Measurements from ENCODE around the gene AOAH. TPM values are rescaled to one million over a fixed set of nuclear protein-coding genes. Genes with fewer than 3 reads are reported as not detected.
A peak's percentile ranks its signal among the peaks of the same experiment; 100 is the strongest.
"Not testable (repeated sequence)": the region's sequence is repeated elsewhere in the genome, so short reads cannot be mapped to it uniquely, and the experiment has no call there.

The AOAH gene
- total RNA-seq, 1 donor from 2014 or later: 3.3 TPM

DNA sequence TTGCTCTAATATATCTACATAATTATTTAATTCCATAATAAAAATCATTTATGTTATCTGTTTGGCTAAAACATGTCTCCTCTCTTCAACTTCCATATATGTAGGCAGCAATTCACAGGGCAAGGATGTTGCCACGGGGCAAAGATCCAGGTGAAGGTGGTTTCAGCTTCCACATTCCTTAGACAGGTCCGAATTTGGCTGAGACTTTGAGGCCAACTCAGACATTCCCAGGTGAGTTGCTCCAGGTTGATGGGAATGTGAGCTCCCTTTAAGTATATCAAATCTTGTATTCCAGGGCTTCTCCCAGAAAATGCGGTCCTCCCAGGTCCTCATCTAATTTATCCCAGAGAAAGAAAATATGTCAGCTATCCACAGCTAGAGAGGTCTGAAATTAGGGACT is 15.1 kb upstream of the AOAH start:
- DNase-seq (ENCODE audit: low spot score) (peak; percentile 22), ATAC-seq (no peak)

DNA sequence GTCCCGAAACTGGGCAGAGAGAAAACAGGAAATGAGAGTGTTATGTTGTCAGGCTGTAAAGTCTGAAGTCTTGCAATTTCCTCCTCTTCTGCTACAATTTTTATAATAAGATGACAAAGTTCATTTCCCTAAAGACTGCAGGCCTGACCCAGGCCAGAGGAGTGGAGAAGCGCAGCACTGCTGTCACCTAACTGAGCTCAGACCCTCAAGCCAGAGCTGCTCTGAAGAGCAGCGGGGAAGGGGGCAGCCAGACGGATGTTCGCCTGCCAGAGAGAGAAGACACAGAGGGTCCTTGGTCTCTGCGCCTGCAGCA is 12.6 kb upstream of the AOAH start:
- DNase-seq (ENCODE audit: low spot score) (no peak), ATAC-seq (peak; percentile 31)

DNA sequence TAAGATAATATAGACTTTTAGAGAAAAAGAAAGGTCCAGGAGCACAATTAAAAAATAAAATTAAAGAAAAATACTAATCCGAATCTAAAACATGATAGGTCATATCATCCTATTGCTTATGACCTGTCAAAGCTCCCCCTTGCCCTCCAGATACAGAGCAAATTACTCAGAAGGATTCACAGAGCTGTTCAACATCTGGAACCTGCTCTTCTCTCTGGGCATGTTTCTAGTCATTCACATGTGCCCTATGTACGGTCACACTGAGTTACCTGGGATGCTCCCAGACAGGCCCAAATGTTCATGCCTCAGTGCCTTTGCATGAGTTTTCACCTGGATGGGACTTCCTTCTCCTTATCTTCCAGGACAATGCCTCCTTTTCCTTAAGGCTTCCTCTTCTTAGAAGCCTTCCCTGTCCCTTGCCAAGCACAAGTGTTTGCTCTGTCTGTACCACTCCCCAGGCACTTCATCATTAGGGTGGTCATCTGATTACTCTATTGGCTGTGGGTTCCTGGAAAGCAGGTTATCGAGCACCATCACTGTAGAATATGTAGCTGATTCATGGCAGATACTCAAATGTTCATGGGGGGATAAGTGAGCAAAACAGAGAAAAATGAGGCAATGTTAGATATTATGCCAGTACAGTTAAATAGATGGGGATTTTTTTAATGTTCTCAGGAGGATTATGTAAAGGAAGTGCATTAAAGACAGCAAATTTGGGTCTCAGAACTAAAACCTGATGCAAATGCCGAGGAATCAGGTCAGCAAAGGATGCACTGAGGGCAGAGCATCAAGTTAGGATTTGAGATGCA is 12.0 kb upstream of the AOAH start:
- no peak for DNase-seq (ENCODE audit: low spot score)
- ATAC-seq: no peak

DNA sequence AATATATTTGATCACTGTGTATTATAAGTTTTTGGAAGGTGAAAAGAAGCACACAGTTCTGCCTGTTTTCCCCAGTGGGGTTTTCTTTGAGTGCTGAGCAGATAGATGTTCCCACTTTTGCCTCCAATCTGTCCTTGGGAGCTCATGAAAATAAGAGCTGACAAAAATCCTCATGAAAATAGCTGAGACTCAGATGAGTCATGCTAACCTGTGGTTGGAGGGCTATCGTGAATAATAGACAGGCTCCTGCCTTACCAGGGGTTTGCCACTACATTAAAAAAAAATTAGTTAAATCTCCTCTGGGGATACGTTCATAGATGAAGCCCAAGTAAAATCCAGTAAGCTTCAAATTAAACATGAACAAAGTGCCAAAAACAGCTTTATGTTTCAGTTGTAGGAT is 10.9 kb upstream of the AOAH start:
- ATAC-seq (no peak), DNase-seq (ENCODE audit: low spot score) (no peak)

DNA sequence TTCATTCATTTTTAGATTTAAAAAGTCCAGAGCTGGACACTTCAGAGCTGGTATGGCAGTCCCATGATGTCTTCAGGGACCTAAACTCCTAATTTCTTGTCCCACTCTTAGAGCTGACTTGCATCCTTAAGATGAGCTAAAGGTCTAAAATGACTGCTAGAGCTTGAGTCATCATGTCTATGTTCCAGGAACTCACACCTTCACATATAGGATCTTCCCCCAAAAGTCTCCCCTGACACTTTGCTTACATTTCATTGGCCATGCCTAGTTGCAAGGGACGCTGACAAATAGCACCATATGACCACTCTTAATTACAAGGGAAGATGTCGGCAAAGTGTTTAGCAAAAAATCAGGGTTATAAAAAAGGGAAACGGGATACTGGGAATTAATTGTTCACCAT is 10.4 kb upstream of the AOAH start:
- ATAC-seq (no peak), DNase-seq (ENCODE audit: low spot score) (no peak)

DNA sequence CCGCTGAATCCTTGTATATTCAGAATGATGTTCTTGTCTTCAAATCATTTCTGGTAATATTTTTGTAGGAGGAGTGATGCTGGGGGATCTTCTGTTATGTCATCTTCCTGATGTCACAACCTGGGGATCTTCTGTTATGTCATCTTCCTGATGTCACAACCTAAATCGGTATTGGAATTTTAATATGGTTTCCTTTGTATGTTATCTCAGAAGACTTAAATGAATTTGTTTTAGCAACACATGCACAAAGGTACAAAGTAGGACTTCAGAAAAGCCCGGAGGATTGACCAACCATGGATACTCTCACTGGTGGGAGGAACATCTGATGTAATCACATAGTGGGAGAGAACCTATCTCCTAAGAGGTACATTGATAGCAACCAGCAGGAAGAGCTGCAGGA is 9.1 kb upstream of the AOAH start:
- DNase-seq (ENCODE audit: low spot score) (no peak), ATAC-seq (no peak)

DNA sequence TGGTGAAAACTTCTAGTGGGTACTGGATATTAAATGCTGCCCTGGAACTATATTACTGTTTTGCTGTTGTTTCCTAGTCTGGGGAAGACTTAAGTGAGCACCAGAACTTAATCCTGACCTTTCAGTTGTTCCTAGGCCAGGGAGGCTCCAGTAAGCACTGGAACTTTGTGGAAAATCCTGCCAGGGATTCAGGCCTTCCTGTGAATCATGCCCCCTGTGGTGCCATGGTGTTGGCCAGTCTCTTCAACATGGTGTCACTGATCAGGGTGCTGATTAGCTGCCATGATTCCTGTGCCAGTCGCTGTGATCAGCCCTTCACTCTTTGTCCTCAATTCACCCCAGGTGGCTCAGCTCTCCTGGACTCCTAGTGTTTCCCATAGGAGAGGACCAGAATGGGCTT is 8.5 kb upstream of the AOAH start:
- no peak for DNase-seq (ENCODE audit: low spot score)
- ATAC-seq: no peak

DNA sequence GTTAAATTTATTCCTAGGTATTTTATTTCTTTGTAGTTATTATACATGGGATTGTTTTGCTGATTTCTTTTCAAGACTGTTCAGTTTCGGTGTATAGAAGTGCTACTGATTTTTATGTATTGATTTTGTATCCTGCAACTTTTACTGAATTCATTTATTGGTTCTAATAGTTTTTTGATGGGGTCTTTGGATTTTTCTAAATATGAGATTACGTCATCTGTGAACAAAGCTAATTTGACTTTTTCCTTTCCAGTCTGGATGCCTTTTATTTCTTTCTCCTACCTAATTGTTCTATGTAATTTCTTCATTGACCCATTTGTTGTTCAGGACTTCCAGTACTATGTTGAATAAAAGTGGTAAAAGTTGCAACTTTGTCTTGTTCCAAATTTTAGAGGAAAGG is 5.8 kb upstream of the AOAH start:
- no peak for DNase-seq (ENCODE audit: low spot score)
- no peak for ATAC-seq

DNA sequence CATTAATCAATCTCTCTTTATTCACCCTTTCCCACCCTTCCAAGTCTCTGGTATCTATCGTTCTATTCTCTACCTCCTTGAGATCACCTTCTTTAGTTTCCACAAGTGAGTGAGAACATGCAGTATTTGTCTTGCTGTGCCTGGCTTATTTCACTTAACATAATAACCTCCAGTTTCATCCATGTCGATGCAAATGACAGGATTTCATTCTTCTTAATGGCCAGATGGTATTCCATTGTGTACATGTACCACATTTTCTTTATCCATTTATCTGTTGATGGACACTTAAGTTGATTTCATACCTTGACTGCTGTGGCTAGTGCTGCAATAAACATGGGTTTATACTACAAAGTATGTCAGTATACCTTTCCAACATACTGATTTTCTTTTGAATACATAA is 3.8 kb upstream of the AOAH start:
- DNase-seq (ENCODE audit: low spot score) (no peak), ATAC-seq (no peak)

DNA sequence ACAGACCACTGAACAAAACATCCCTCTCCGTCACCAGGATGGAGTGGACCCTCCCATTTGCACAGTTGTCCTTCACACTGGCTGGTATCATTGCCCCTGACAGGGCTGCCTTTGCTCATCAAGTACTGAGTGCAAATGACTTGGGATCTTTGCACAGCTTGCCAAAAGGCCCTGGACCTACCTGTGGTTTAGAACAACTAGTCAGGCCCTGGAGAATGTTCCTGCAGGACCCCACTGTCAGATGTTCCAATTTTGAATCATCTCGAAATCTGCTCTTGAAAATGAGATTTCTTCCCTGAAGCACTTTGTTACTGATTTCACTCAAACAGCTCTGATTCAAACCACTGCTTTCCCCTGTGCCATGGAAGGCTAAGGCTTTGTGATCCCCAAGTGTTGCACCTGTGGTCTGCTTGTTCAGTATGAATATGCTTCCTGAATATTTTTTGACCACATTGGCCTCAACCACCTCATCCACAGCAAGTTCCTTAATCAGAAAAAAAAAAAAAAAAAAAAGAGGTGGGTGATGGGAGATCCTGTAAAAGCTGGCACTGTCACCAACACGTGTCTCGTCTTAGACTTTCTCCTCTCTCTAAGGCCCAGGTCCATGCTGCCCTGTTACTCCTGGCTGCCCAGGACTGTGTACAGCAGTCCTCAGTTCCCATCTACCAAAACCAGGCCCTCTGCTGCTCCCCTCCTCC is 2.7 kb upstream of the AOAH start:
- DNase-seq (ENCODE audit: low spot score): no peak
- no peak for ATAC-seq

DNA sequence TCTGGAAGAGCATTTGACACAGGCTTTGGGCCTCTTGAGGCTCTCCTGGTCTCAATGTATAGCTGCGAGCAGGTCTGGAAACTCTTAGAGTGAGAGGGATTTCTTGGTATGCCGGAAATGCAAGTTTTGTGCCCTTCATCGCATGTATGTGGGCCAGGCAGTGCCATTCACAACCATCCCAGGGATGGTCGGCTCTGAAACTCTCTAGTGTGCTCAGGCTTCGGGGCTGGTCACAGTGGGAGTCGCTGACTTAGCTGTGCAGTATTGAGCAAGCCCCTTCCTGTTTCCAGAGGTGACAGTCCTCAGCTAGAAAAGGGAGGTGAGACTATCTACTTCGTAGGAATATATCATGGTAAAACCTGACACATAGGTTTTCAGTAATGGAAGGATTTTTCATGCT is 2.0 kb upstream of the AOAH start:
- DNase-seq (ENCODE audit: low spot score) (no peak), ATAC-seq (peak; percentile 33)

DNA sequence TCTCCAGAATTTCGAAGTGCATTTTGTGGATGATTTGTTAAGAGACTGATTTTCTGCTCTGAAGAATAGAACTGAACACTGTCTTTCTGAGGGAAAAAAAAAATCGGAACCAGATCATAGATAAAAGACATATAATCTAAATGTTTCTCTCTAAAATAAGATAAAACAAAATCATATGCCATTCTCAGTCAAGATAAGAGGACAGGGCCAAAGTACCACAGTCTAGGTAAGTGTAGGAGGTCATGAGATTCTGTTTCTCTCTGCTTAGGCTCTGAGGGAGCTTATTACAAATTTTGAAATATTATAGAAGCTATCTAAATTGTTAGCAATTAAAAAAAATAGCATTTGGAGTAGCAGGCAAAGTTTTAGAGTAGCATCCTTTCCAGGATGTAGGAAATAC is 702 bp upstream of the AOAH start:
- DNase-seq (ENCODE audit: low spot score): no peak
- no peak for ATAC-seq

DNA sequence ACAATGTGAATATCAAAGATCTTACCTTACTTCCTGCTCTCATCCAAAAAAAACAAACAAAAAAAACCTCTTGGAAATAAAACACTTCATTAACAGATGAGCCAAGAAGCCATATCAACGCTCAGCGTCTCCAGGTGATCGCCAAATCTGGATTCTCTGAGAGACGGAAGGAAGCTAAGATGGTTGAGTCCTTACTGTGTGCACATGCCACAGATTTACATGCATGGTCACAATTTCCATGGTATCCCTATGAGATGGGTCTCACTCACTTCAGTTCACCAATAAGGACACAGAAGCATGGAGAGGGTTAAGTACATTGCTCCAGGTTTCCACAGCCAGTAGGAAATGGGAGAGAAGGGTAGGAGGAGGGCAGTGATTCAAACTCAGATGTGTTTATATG is 1.0 kb downstream of the AOAH start:
- no peak for DNase-seq (ENCODE audit: low spot score)
- no peak for ATAC-seq

DNA sequence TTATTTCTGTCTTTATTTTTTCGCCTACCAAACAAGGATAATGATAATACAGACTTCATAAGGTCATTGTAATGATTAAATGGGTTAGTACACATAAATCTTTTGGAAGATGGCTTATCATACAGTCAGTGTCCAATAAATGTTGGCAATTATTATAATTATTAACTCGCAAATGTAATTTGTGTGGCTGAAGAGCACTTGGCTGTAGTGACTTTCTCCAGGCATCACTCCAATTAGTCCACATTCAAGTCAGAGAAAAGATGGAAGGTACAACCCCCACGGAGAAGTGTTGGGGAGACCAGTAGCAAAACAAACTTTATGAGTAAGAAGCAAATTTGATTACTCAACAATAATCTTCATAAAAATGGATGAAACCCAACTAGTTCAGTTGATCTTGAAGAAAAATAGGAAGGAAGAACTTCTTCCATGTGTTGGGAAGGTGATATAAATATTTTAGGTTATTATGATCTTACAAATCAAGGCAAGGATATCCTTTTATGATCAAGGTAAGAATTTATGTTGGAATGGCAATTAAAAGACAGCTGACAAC is 5.1 kb downstream of the AOAH start:
- no peak for DNase-seq (ENCODE audit: low spot score)
- ATAC-seq: no peak

DNA sequence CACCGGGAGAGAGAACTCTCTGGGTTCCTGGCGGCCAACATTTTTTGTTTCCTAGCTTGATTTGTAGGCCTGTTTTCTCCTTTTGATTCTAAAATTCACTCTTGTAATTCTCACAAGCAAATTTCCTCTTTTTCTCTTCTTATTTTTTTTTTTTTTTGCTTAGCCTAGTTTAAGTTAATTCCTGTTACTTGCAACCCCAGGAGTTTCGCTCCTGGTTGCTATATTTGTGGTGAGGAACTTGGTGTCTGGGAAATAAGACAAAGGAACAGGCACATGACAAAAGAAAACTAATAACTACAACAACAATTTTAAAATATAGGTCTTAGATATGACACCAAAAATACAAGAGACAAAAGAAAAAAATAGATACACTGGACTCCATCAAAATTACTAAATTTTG is 6.7 kb downstream of the AOAH start:
- ATAC-seq (no peak), DNase-seq (ENCODE audit: low spot score) (no peak)

DNA sequence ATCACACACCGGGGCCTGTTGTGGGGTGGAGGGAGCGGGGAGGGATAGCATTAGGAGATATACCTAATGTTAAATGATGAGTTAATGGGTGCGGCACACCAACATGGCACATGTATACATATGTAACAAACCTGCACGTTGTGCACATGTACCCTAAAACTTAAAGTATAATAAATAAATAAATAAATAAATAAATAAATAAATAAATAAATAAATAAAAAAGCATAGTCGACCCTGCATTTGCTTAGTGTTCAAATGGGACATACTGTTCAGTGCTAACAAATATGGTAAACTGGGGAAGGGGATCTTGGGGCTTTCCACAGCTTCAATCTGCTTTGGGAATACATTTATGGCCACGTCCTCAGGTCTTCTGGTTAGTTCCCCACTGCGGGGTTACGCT is 7.5 kb downstream of the AOAH start:
- not testable (repeated sequence) for DNase-seq (ENCODE audit: low spot score); ATAC-seq

DNA sequence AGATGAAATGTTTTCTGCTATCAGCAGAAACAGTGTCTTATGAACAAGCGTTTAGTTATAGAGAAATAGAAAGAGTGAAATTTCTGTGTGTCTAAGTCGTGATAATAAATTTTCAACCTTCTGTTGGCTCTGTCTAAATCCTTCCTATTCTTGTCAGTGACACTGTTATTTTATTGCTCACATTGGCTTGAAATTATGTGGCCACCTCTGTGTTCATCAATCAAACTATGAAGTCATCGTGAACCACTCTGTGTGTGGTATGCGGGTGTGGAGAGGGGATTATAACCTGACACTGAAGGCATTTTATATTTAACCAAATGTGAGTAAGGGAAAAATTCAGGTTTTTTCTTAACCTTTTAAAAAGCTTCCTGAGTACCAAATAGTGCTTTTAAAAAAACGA is 12.3 kb downstream of the AOAH start:
- ATAC-seq: no peak
- DNase-seq (ENCODE audit: low spot score): no peak

DNA sequence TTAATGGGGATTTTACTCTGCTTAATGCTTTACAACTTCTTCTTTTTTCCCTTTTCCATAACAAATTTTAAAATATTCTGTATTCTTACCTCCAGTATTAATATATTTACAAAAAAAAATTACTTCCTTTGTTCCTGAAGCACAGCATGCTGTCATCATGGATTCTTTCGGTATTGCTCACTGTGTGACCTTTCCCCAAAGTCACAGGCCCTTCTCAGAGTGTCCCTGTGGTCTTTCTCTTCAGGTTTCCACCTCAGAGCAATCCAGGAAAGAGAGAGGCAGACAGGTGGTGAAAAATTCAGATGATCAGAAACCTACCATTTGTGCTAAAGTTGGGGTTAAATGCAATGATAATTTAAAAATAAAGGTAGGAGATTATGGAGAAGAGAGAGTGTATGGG is 13.0 kb downstream of the AOAH start:
- DNase-seq (ENCODE audit: low spot score): no peak
- ATAC-seq: no peak

DNA sequence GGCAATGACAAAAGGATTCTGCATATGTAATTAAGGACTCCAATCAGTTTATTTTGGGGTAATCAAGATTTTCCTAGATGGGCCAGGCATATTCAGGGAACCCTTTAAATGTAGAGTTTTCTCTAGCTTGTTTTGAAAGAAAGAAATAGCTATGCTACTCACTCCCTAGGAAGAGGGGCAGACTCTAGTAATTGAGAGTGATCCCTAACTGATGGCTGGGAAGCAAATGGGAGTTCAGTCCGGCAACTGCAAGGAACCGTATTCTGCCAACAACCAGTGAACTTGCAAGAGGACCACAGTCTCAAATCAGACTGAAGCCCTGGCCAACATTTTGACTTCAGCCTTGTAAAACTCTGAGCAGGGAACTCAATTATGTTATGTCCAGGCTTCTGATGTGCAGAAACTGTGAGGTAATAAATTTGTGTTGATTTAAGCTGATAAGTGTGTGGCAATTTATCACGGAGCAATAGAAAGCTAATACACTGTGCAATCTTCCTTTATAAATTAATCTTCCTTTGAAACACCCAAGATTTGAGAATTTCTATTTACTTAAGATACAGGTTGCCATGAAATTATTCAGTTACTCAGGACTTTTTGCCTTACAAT is 14.0 kb downstream of the AOAH start:
- DNase-seq (ENCODE audit: low spot score): no peak
- ATAC-seq: peak; percentile 69

DNA sequence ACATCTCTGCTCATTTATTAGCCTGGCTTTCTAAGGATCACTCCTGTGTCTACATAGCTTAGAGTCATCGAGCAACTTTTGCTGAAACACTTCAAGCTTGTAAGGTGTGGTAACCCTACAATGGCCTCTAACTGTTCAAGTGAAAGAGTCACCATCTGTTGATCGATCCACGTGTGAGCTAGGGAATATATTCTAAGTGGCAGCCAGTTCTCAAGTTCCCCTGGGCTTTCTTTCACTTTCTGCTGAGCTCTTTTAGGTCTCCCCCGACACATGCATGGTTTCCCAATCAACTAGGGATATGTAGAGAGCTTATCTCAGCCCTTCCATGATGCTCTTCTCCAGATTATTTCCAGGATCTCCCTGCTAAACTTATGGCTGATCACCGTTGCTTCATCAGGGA is 15.5 kb downstream of the AOAH start:
- DNase-seq (ENCODE audit: low spot score) (no peak), ATAC-seq (no peak)

DNA sequence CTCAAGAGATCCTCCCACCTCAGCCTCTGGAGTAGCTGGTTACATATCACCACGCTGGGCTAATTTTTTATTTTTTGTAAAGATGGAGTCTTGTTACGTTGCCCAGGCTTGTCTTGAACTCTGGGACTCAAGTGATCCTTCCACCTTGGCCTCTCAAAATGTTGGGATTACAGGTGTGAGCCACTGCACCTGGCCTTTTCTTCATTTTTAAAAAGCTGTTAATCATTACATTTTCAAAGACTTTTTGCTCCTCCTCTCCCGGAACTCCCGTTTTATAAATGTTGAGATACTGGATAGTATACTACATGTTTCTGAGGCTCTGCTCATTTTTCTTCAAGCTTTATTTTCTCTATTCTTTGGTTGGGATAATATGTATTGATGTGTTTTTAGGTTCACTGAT is 16.4 kb downstream of the AOAH start:
- DNase-seq (ENCODE audit: low spot score) (no peak), ATAC-seq (no peak)

DNA sequence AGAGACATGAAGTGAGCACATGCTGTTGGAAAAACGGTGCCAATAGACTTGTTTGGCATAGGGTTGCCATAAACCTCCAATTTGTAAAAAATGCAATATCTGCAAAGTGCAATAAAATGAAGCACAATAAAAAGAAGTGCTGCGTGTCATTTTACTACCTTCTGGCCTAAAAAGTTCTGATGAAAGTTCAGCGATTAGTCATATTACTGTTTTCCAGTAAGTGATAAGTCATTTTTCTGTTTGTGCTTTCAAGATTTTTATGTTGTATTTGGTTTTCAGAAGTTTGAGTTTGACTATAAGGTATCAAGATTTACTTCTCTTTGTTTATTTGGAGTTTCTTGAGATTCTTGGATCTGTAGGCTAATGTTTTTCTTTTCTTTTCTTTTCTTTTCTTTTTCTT is 16.8 kb downstream of the AOAH start:
- DNase-seq (ENCODE audit: low spot score) (no peak), ATAC-seq (no peak)
